Activated effector memory CD4-positive, alpha-beta T cell treated with Interleukin-2 at 50 U/mL for 16 hours (primary cell): ENCODE results near the gene NAPEPLD.
"Not testable (repeated sequence)": the region's sequence is repeated elsewhere in the genome, so short reads cannot be mapped to it uniquely, and the experiment has no call there.

ENCODE experiments used
- DNase-seq: peaks from one replicate; pipeline ENCODE4 v3.0.0-alpha.2; 2020

NAPEPLD gene

GRCh38 chr7:103143868-103144267, 5.0 kb downstream of the NAPEPLD start:
- no peak for DNase-seq

- no peak for DNase-seq
These were observed 6.4 kb downstream of the NAPEPLD start for GRCh38 chr7:103142494-103142893.

GRCh38 chr7:103141753-103142404, 7.0 kb downstream of the NAPEPLD start:
- DNase-seq = no peak

GRCh38 chr7:103140685-103141084, 8.2 kb downstream of the NAPEPLD start:
- DNase-seq = no peak

- no peak for DNase-seq
These were observed 8.8 kb downstream of the NAPEPLD start for GRCh38 chr7:103140061-103140460.

- no peak for DNase-seq
These were observed 13.9 kb downstream of the NAPEPLD start for GRCh38 chr7:103134836-103135554.

GRCh38 chr7:103132995-103133688, 15.8 kb downstream of the NAPEPLD start:
- no peak for DNase-seq

- DNase-seq = no peak
These were observed 17.8 kb downstream of the NAPEPLD start for GRCh38 chr7:103130901-103131624.

- DNase-seq = no peak
These were observed 19.0 kb downstream of the NAPEPLD start for GRCh38 chr7:103129702-103130549.

- DNase-seq = no peak
These were observed 21.9 kb downstream of the NAPEPLD start for GRCh38 chr7:103127006-103127405.

GRCh38 chr7:103124429-103124979, 24.4 kb downstream of the NAPEPLD start:
- DNase-seq = no peak

GRCh38 chr7:103123529-103123928, 25.4 kb downstream of the NAPEPLD start:
- no peak for DNase-seq

- DNase-seq = no peak
These were observed 27.3 kb downstream of the NAPEPLD start for GRCh38 chr7:103121641-103122040.

GRCh38 chr7:103120362-103120761, 28.5 kb downstream of the NAPEPLD start:
- DNase-seq = no peak

GRCh38 chr7:103119791-103120291, 29.1 kb downstream of the NAPEPLD start:
- no peak for DNase-seq

- DNase-seq = no peak
These were observed 31.4 kb downstream of the NAPEPLD start for GRCh38 chr7:103117465-103117864.

GRCh38 chr7:103116991-103117390, 31.9 kb downstream of the NAPEPLD start:
- no peak for DNase-seq

- DNase-seq = no peak
These were observed 32.4 kb downstream of the NAPEPLD start for GRCh38 chr7:103116511-103116910.

- DNase-seq = no peak
These were observed 33.1 kb downstream of the NAPEPLD start for GRCh38 chr7:103115771-103116170.

GRCh38 chr7:103114576-103115008, 34.3 kb downstream of the NAPEPLD start:
- DNase-seq = no peak

- no peak for DNase-seq
These were observed 35.7 kb downstream of the NAPEPLD start for GRCh38 chr7:103113164-103113563.

GRCh38 chr7:103106703-103107070, 42.2 kb downstream of the NAPEPLD start:
- not testable (repeated sequence) for DNase-seq
